ENCODE measurements around the gene SERPINB3.

DNA sequence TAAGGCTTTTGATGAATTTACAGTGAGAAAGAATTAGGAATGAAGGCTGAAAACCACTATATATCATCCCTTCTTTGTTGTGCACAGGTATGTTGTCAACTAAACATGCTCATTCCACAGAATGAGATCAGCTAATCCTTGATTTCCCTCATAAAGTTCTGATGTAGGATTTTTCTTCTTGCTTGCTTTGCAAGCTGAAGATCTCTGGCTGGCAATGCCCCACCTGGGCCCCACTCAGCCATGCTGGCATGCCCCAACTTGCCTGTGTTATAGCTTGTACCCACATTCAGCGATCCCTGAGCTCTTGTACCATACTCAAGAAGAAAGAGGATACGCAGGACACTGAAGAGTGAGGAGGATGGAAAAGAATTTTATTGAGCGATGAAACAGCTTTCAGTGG, 23.0 kb upstream of the SERPINB3 start:
- TF ChIP-seq, protein P1, sequence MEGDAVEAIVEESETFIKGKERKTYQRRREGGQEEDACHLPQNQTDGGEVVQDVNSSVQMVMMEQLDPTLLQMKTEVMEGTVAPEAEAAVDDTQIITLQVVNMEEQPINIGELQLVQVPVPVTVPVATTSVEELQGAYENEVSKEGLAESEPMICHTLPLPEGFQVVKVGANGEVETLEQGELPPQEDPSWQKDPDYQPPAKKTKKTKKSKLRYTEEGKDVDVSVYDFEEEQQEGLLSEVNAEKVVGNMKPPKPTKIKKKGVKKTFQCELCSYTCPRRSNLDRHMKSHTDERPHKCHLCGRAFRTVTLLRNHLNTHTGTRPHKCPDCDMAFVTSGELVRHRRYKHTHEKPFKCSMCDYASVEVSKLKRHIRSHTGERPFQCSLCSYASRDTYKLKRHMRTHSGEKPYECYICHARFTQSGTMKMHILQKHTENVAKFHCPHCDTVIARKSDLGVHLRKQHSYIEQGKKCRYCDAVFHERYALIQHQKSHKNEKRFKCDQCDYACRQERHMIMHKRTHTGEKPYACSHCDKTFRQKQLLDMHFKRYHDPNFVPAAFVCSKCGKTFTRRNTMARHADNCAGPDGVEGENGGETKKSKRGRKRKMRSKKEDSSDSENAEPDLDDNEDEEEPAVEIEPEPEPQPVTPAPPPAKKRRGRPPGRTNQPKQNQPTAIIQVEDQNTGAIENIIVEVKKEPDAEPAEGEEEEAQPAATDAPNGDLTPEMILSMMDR (IDR thresholded peaks at IDR 0.05): no peak
- no peak for TF ChIP-seq POLR2A (IDR thresholded peaks at IDR 0.05)

Data from body of pancreas (tissue), 4 donors.